ENCODE measurements around the gene TWSG1.
"Not testable (repeated sequence)": the region's sequence is repeated elsewhere in the genome, so short reads cannot be mapped to it uniquely, and the experiment has no call there.

Gene TWSG1

GRCh38 chr18:9428862-9429661 lies 94.5 kb downstream of the TWSG1 start:
- DNase-seq: no peak

- DNase-seq: no peak
These were observed 95.1 kb downstream of the TWSG1 start for GRCh38 chr18:9429662-9429993.

GRCh38 chr18:9430315-9430714 lies 95.7 kb downstream of the TWSG1 start:
- not testable (repeated sequence) for DNase-seq

- DNase-seq: no peak
These were observed 96.7 kb downstream of the TWSG1 start for GRCh38 chr18:9431296-9431695.

- DNase-seq: not testable (repeated sequence)
These were observed 98.5 kb downstream of the TWSG1 start for GRCh38 chr18:9433122-9433521.

- DNase-seq: no peak
These were observed 99.1 kb downstream of the TWSG1 start for GRCh38 chr18:9433671-9434121.

- DNase-seq: no peak
These were observed 99.6 kb downstream of the TWSG1 start for GRCh38 chr18:9434122-9434701.

GRCh38 chr18:9435041-9435440 lies 100.5 kb downstream of the TWSG1 start:
- DNase-seq: no peak

GRCh38 chr18:9436206-9436929 lies 101.8 kb downstream of the TWSG1 start:
- no peak for DNase-seq

GRCh38 chr18:9437021-9437437 lies 102.5 kb downstream of the TWSG1 start:
- DNase-seq: peak; percentile 61

- DNase-seq: no peak
These were observed 103.1 kb downstream of the TWSG1 start for GRCh38 chr18:9437672-9438071.

- no peak for DNase-seq
These were observed 106.5 kb downstream of the TWSG1 start for GRCh38 chr18:9441061-9441460.

GRCh38 chr18:9444549-9444948 lies 110.0 kb downstream of the TWSG1 start:
- DNase-seq: no peak

GRCh38 chr18:9446839-9447238 lies 112.3 kb downstream of the TWSG1 start:
- no peak for DNase-seq

GRCh38 chr18:9447334-9447733 lies 112.8 kb downstream of the TWSG1 start:
- DNase-seq: no peak

- peak; percentile 8 for DNase-seq
These were observed 115.2 kb downstream of the TWSG1 start for GRCh38 chr18:9449600-9450414.

- not testable (repeated sequence) for DNase-seq
These were observed 116.3 kb downstream of the TWSG1 start for GRCh38 chr18:9450920-9451319.

Measured in EL (cell line).